K562 treated with DMSO at 1 percent for 48 hours (cell line): Measurements from ENCODE around the gene NCOA4. TPM values are rescaled to one million over a fixed set of nuclear protein-coding genes. Genes with fewer than 3 reads are reported as not detected.

ENCODE experiments used
- total RNA-seq: library from RNA; unstranded; fragments of 300-600 nt; gene quantifications from 2 replicates; pipeline ENCODE4 v1.2.3, GENCODE V29; 2022; ENCODE audit warnings: low replicate concordance; ENCODE audit errors: extremely low read depth

NCOA4 gene
- total RNA-seq = 246 and 271 TPM in 2 replicates

GRCh38 chr10:46030091-46030937 is at the start of gene NCOA4:
TSS of gene NCOA4 (minus strand) at chr10:46030623. CDS start at chr10:46016680, 13,943 bp downstream.

GRCh38 chr10:46046261-46046660 is 15.8 kb upstream of the NCOA4 start, which contains the start of gene MSMB:
TSS of gene MSMB (minus strand) at chr10:46046269. CDS start at chr10:46046237, 32 bp downstream.

GRCh38 chr10:45972106-45972812 is 58.2 kb downstream of the NCOA4 start, which contains the start of gene TIMM23:
TSS of gene TIMM23 (plus strand) at chr10:45972489. CDS start at chr10:45972625, 136 bp downstream.

Other genes starting within 250 kb of the NCOA4 start
- not detected in 2 replicates for gene AGAP4, start 183.1 kb downstream of the NCOA4 start, total RNA-seq
- not detected in 2 replicates for gene TIMM23, start 58.1 kb downstream of the NCOA4 start, total RNA-seq
- not detected in 2 replicates for gene MSMB, start 15.6 kb upstream of the NCOA4 start, total RNA-seq